GM23338 (cell line): ENCODE measurements around the gene NRP1. TPM values are rescaled to one million over a fixed set of nuclear protein-coding genes. Genes with fewer than 3 reads are reported as not detected.

Experiments
- ATAC-seq: fragments of 200-7000 bp; cut with Tn5 transposase; 3 replicates; pipeline ENCODE4 v1.9.1; 2020
- DNase-seq: peaks from one replicate; pipeline ENCODE4 v3.0.0-alpha.2; 2015; ENCODE audit warnings: low spot score
- H2AFZ ChIP-seq: fragments of 200-600 bp; sonication (generic); 2 replicates; pipeline ENCODE4 v1.8.0; 2016; ENCODE audit warnings: antibody characterized with exemption, mild to moderate bottlenecking, moderate library complexity
- H3F3A ChIP-seq: fragments of 200-600 bp; sonication (generic); replicated peaks from 2 replicates; pipeline ENCODE4 v1.8.0; 2017; ENCODE audit warnings: antibody characterized with exemption, mixed run types, low read depth
- H3K27ac ChIP-seq: fragments of 200-600 bp; sonication (generic); 2 replicates; pipeline ENCODE4 v1.6.1; 2016; ENCODE audit warnings: low read depth
- H3K27me3 ChIP-seq: fragments of 200-600 bp; sonication (generic); 2 replicates; pipeline ENCODE4 v1.8.0; 2016; ENCODE audit warnings: mild to moderate bottlenecking, mixed run types, moderate library complexity; ENCODE audit not compliant: insufficient read depth
- H3K36me3 ChIP-seq: fragments of 200-600 bp; sonication (generic); 2 replicates; pipeline ENCODE4 v1.8.0; 2016; ENCODE audit warnings: mild to moderate bottlenecking; ENCODE audit not compliant: insufficient read depth
- H3K4me1 ChIP-seq: fragments of 200-600 bp; sonication (generic); 2 replicates; pipeline ENCODE4 v1.8.0; 2016; ENCODE audit warnings: mild to moderate bottlenecking, moderate library complexity; ENCODE audit not compliant: insufficient read depth
- H3K4me2 ChIP-seq: fragments of 200-600 bp; sonication (generic); 2 replicates; pipeline ENCODE4 v1.7.1; 2017; ENCODE audit warnings: mixed run types
- H3K4me3 ChIP-seq: fragments of 200-600 bp; sonication (generic); 2 replicates; pipeline ENCODE4 v1.6.1; 2016; ENCODE audit warnings: mixed run types
- H3K79me2 ChIP-seq: fragments of 200-600 bp; sonication (generic); replicated peaks from 2 replicates; pipeline ENCODE4 v1.8.0; 2017; ENCODE audit warnings: mild to moderate bottlenecking; ENCODE audit not compliant: insufficient read depth
- H3K9me2 ChIP-seq: fragments of 200-600 bp; sonication (generic); 2 replicates; pipeline ENCODE4 v1.8.0; 2017; ENCODE audit not compliant: insufficient read depth
- H4K20me1 ChIP-seq: fragments of 200-600 bp; sonication (generic); replicated peaks from 2 replicates; pipeline ENCODE4 v1.8.0; 2017; ENCODE audit warnings: mild to moderate bottlenecking; ENCODE audit not compliant: insufficient read depth
- H3K27ac Mint-ChIP-seq: 2 replicates; pipeline ENCODE4 v1.8.0; 2020; ENCODE audit warnings: inconsistent platforms, mild to moderate bottlenecking, moderate library complexity, mixed read lengths
- H3K27me3 Mint-ChIP-seq: 3 replicates; pipeline ENCODE4 v1.8.0; 2022; ENCODE audit warnings: low read depth, mild to moderate bottlenecking, moderate library complexity, mixed read lengths, inconsistent platforms; ENCODE audit not compliant: insufficient read depth, poor library complexity
- H3K36me3 Mint-ChIP-seq: 3 replicates; pipeline ENCODE4 v1.8.0; 2021; ENCODE audit warnings: low read depth, mild to moderate bottlenecking, inconsistent platforms, moderate library complexity, mixed read lengths
- H3K4me1 Mint-ChIP-seq: 3 replicates; pipeline ENCODE4 v1.8.0; 2020; ENCODE audit warnings: mild to moderate bottlenecking, inconsistent platforms, mixed read lengths
- H3K4me3 Mint-ChIP-seq: 3 replicates; pipeline ENCODE4 v1.8.0; 2021; ENCODE audit warnings: moderate library complexity, mild to moderate bottlenecking, inconsistent platforms, mixed read lengths
- H3K9me3 Mint-ChIP-seq: 3 replicates; pipeline ENCODE4 v1.8.0; 2020; ENCODE audit warnings: moderate library complexity, mild to moderate bottlenecking, inconsistent platforms, mixed read lengths
- CREB1 ChIP-seq: fragments of 250-450 bp; sonication (Bioruptor Pico); IDR thresholded peaks from 2 replicates; pipeline ENCODE4 v1.5.0; 2020; ENCODE audit warnings: low read depth, mild to moderate bottlenecking, moderate library complexity
- EZH2 ChIP-seq: fragments of 200-600 bp; sonication (generic); IDR thresholded peaks from one replicate; pipeline ENCODE4 v1.8.0; 2017; ENCODE audit warnings: antibody characterized with exemption, mild to moderate bottlenecking, low read depth; ENCODE audit not compliant: unreplicated experiment
- EZH2phosphoT487 ChIP-seq: fragments of 200-600 bp; sonication (generic); IDR thresholded peaks from one replicate; pipeline ENCODE4 v1.8.1; 2018; ENCODE audit warnings: antibody characterized with exemption; ENCODE audit not compliant: unreplicated experiment
- JUNB ChIP-seq: IDR thresholded peaks from one replicate; pipeline ENCODE4 v1.6.1; 2016; ENCODE audit warnings: antibody characterized with exemption; ENCODE audit not compliant: unreplicated experiment
- NANOG ChIP-seq: IDR thresholded peaks from 2 replicates; pipeline ENCODE4 v1.6.1; 2016; ENCODE audit warnings: antibody characterized with exemption, borderline replicate concordance
- POLR2AphosphoS5 ChIP-seq: IDR thresholded peaks from 2 replicates; pipeline ENCODE4 v1.6.1; 2016; ENCODE audit warnings: antibody characterized with exemption, low read depth
- REST ChIP-seq: IDR thresholded peaks from one replicate; pipeline ENCODE4 v1.6.1; 2018; ENCODE audit warnings: antibody characterized with exemption; ENCODE audit not compliant: unreplicated experiment
- STAT1 ChIP-seq: IDR thresholded peaks from one replicate; pipeline ENCODE4 v1.6.1; 2016; ENCODE audit warnings: antibody characterized with exemption; ENCODE audit not compliant: unreplicated experiment
- ZNF114 ChIP-seq: fragments of 250-450 bp; sonication (Bioruptor Pico); IDR thresholded peaks from 2 replicates; pipeline ENCODE4 v1.5.0; 2020; ENCODE audit warnings: mild to moderate bottlenecking, moderate library complexity
- ZNF331 ChIP-seq: fragments of 250-450 bp; sonication (Bioruptor Pico); IDR thresholded peaks from 2 replicates; pipeline ENCODE4 v1.5.0; 2020; ENCODE audit warnings: low read depth, mild to moderate bottlenecking, moderate library complexity
- polyA plus RNA-seq: library from polyadenylated mRNA; unstranded; fragments of >200 nt; fragmentation: Nextera tagmentation; extraction: Ambion mirVana; gene quantifications from 2 replicates; pipeline ENCODE4 v1.2.1, GENCODE V29; 2016
- total RNA-seq: library from RNA; depleted of rRNA; stranded (reverse); fragments of >200 nt; shearing (Covaris generic); gene quantifications from 2 replicates; pipeline ENCODE4 v1.2.3, GENCODE V29; 2014
- TF ChIP-seq, protein P1 (sequence below): IDR thresholded peaks from 2 replicates; pipeline ENCODE4 v1.6.1; 2016; ENCODE audit warnings: antibody characterized with exemption
- TF ChIP-seq, protein P2 (sequence below): fragments of 250-450 bp; sonication (Bioruptor Pico); IDR thresholded peaks from 2 replicates; pipeline ENCODE4 v1.5.0; 2020; ENCODE audit warnings: mild to moderate bottlenecking, moderate library complexity
- TF ChIP-seq, protein P3 (sequence below), 2 experiments: fragments of 200-600 bp in 1 of 2; sonication (generic) in 1 of 2; conservative IDR thresholded peaks; 2 replicates each; pipeline versions ENCODE4 v1.5.1 to v1.6.1; 2016 to 2017; ENCODE audit warnings: antibody characterized with exemption in 2 of 2, low read depth in 2 of 2, mild to moderate bottlenecking in 2 of 2, moderate library complexity in 1 of 2

NRP1 gene
- total and polyA plus RNA-seq, 2 experiments from 2014 or later, result 2.9 to 3.5 TPM

- TF ChIP-seq STAT1 (no peak), EZH2 (no peak), ZNF331 (CRISPR knock-in tag) (no peak), POLR2AphosphoS5 (no peak), REST (no peak), EZH2phosphoT487 (no peak), JUNB (no peak), NANOG (no peak), ZNF114 (CRISPR knock-in tag) (no peak), CREB1 (CRISPR knock-in tag) (no peak)
- TF ChIP-seq, protein P1, sequence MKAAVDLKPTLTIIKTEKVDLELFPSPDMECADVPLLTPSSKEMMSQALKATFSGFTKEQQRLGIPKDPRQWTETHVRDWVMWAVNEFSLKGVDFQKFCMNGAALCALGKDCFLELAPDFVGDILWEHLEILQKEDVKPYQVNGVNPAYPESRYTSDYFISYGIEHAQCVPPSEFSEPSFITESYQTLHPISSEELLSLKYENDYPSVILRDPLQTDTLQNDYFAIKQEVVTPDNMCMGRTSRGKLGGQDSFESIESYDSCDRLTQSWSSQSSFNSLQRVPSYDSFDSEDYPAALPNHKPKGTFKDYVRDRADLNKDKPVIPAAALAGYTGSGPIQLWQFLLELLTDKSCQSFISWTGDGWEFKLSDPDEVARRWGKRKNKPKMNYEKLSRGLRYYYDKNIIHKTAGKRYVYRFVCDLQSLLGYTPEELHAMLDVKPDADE, result no peak
- TF ChIP-seq, protein P2, sequence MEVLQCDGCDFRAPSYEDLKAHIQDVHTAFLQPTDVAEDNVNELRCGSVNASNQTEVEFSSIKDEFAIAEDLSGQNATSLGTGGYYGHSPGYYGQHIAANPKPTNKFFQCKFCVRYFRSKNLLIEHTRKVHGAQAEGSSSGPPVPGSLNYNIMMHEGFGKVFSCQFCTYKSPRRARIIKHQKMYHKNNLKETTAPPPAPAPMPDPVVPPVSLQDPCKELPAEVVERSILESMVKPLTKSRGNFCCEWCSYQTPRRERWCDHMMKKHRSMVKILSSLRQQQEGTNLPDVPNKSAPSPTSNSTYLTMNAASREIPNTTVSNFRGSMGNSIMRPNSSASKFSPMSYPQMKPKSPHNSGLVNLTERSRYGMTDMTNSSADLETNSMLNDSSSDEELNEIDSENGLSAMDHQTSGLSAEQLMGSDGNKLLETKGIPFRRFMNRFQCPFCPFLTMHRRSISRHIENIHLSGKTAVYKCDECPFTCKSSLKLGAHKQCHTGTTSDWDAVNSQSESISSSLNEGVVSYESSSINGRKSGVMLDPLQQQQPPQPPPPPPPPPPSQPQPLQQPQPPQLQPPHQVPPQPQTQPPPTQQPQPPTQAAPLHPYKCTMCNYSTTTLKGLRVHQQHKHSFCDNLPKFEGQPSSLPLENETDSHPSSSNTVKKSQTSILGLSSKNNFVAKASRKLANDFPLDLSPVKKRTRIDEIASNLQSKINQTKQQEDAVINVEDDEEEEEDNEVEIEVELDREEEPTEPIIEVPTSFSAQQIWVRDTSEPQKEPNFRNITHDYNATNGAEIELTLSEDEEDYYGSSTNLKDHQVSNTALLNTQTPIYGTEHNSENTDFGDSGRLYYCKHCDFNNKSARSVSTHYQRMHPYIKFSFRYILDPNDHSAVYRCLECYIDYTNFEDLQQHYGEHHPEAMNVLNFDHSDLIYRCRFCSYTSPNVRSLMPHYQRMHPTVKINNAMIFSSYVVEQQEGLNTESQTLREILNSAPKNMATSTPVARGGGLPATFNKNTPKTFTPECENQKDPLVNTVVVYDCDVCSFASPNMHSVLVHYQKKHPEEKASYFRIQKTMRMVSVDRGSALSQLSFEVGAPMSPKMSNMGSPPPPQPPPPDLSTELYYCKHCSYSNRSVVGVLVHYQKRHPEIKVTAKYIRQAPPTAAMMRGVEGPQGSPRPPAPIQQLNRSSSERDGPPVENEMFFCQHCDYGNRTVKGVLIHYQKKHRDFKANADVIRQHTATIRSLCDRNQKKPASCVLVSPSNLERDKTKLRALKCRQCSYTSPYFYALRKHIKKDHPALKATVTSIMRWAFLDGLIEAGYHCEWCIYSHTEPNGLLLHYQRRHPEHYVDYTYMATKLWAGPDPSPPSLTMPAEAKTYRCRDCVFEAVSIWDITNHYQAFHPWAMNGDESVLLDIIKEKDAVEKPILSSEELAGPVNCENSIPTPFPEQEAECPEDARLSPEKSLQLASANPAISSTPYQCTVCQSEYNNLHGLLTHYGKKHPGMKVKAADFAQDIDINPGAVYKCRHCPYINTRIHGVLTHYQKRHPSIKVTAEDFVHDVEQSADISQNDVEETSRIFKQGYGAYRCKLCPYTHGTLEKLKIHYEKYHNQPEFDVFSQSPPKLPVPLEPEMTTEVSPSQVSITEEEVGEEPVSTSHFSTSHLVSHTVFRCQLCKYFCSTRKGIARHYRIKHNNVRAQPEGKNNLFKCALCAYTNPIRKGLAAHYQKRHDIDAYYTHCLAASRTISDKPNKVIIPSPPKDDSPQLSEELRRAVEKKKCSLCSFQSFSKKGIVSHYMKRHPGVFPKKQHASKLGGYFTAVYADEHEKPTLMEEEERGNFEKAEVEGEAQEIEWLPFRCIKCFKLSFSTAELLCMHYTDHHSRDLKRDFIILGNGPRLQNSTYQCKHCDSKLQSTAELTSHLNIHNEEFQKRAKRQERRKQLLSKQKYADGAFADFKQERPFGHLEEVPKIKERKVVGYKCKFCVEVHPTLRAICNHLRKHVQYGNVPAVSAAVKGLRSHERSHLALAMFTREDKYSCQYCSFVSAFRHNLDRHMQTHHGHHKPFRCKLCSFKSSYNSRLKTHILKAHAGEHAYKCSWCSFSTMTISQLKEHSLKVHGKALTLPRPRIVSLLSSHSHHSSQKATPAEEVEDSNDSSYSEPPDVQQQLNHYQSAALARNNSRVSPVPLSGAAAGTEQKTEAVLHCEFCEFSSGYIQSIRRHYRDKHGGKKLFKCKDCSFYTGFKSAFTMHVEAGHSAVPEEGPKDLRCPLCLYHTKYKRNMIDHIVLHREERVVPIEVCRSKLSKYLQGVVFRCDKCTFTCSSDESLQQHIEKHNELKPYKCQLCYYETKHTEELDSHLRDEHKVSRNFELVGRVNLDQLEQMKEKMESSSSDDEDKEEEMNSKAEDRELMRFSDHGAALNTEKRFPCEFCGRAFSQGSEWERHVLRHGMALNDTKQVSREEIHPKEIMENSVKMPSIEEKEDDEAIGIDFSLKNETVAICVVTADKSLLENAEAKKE (CRISPR knock-in tag), result no peak
- TF ChIP-seq, protein P3, sequence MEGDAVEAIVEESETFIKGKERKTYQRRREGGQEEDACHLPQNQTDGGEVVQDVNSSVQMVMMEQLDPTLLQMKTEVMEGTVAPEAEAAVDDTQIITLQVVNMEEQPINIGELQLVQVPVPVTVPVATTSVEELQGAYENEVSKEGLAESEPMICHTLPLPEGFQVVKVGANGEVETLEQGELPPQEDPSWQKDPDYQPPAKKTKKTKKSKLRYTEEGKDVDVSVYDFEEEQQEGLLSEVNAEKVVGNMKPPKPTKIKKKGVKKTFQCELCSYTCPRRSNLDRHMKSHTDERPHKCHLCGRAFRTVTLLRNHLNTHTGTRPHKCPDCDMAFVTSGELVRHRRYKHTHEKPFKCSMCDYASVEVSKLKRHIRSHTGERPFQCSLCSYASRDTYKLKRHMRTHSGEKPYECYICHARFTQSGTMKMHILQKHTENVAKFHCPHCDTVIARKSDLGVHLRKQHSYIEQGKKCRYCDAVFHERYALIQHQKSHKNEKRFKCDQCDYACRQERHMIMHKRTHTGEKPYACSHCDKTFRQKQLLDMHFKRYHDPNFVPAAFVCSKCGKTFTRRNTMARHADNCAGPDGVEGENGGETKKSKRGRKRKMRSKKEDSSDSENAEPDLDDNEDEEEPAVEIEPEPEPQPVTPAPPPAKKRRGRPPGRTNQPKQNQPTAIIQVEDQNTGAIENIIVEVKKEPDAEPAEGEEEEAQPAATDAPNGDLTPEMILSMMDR (conservative IDR thresholded peaks at IDR 0.05; ENCODE audit: low read depth in 2 of 2), result no peak
- no peaks in the 10 kb centered on the region for H3K36me3 ChIP-seq
- Mint-ChIP-seq H3K9me3 (peaks cover 2% of the 10 kb centered on the region; the same call in 1 of the 3 replicates), H3K4me1 (no peaks in the 10 kb centered on the region), H3K4me3 (no peak overlapping the region), H3K27ac (no peak overlapping the region), H3K27me3 (peaks cover 1% of the 10 kb centered on the region), H3K36me3 (no peaks in the 10 kb centered on the region)
- ATAC-seq (no peak), DNase-seq (no peak)
- no peak overlapping the region for H3K4me2 ChIP-seq
- H3K4me3 ChIP-seq, result no peak overlapping the region
- no peaks in the 10 kb centered on the region for H4K20me1 ChIP-seq
- H2AFZ ChIP-seq, result no peak overlapping the region
- H3K79me2 ChIP-seq, result no peaks in the 10 kb centered on the region
- H3K27ac ChIP-seq, result no peak overlapping the region
- H3K4me1 ChIP-seq, result no peaks in the 10 kb centered on the region
- H3K27me3 ChIP-seq, result no peaks in the 10 kb centered on the region
- no peaks in the 10 kb centered on the region for H3F3A ChIP-seq
- H3K9me2 ChIP-seq, result no peaks in the 10 kb centered on the region
Measured at GRCh38 chr10:33145451-33146188, 188.8 kb downstream of the NRP1 start.
